ENCODE data around the gene EIF3L.
A peak's percentile ranks its signal among the peaks of the same experiment; 100 is the strongest.

Gene EIF3L

GRCh38 chr22:37892566-37893335 lies 43.5 kb downstream of the EIF3L start:
- Mint-ChIP-seq H3K27ac (peak overlapping the region in 1 of 2 donors; percentile 86), H3K9me3 (no peaks in the 10 kb centered on the region), H3K4me3 (no peak overlapping the region), H3K4me1 (ENCODE audit: low read depth in 2 of 2) (peaks cover 6 to 22% of the 10 kb centered on the region in 2 donors), H3K36me3 (ENCODE audit: insufficient read depth) (peaks cover 30% of the 10 kb centered on the region), H3K27me3 (no peaks in the 10 kb centered on the region)
- DNase-seq, result no peak
- ATAC-seq (replicated peaks), result no peak

- Mint-ChIP-seq H3K36me3 (ENCODE audit: insufficient read depth) (peaks cover 21% of the 10 kb centered on the region), H3K9me3 (no peaks in the 10 kb centered on the region), H3K4me3 (no peak overlapping the region), H3K4me1 (ENCODE audit: low read depth in 2 of 2) (peaks cover 6 to 19% of the 10 kb centered on the region in 2 donors), H3K27me3 (no peaks in the 10 kb centered on the region), H3K27ac (peak overlapping the region; percentile 61 to 86)
- ATAC-seq (replicated peaks), result no peak
- no peak for DNase-seq
These were observed 44.4 kb downstream of the EIF3L start for GRCh38 chr22:37893583-37893983.

- no peak for DNase-seq
- peak overlapping the region; percentile 86 to 95 for H3K27ac Mint-ChIP-seq
- ATAC-seq (replicated peaks), result no peak
- peaks cover 6% of the 10 kb centered on the region for H3K36me3 Mint-ChIP-seq (ENCODE audit: insufficient read depth)
- no peaks in the 10 kb centered on the region for H3K9me3 Mint-ChIP-seq
- H3K4me1 Mint-ChIP-seq (ENCODE audit: low read depth in 2 of 2), result peaks cover 6 to 19% of the 10 kb centered on the region in 2 donors
- no peaks in the 10 kb centered on the region for H3K27me3 Mint-ChIP-seq
- no peak overlapping the region for H3K4me3 Mint-ChIP-seq
These were observed 45.9 kb downstream of the EIF3L start for GRCh38 chr22:37894939-37895670.

- no peaks in the 10 kb centered on the region for H3K9me3 Mint-ChIP-seq
- peaks cover 4% of the 10 kb centered on the region for H3K36me3 Mint-ChIP-seq (ENCODE audit: insufficient read depth)
- ATAC-seq (replicated peaks), result peak; percentile 98
- peak overlapping the region; percentile 43 to 53 for H3K4me3 Mint-ChIP-seq
- peaks cover 6 to 19% of the 10 kb centered on the region in 2 donors for H3K4me1 Mint-ChIP-seq (ENCODE audit: low read depth in 2 of 2)
- no peaks in the 10 kb centered on the region for H3K27me3 Mint-ChIP-seq
- peak overlapping the region; percentile 86 to 95 for H3K27ac Mint-ChIP-seq
- DNase-seq, result peak; percentile 27 to 40 (median 29)
These were observed 47.0 kb downstream of the EIF3L start for GRCh38 chr22:37896181-37896592.

GRCh38 chr22:37896939-37897338 lies 47.7 kb downstream of the EIF3L start:
- no peak for ATAC-seq (replicated peaks)
- Mint-ChIP-seq H3K27me3 (no peaks in the 10 kb centered on the region), H3K4me3 (peak overlapping the region in 1 of 2 donors; percentile 43), H3K4me1 (ENCODE audit: low read depth in 2 of 2) (peaks cover 6 to 19% of the 10 kb centered on the region in 2 donors), H3K9me3 (no peaks in the 10 kb centered on the region), H3K36me3 (ENCODE audit: insufficient read depth) (no peaks in the 10 kb centered on the region), H3K27ac (peak overlapping the region; percentile 86 to 95)
- no peak for DNase-seq

GRCh38 chr22:37897807-37898206 lies 48.6 kb downstream of the EIF3L start:
- Mint-ChIP-seq H3K4me1 (ENCODE audit: low read depth in 2 of 2) (peaks cover 6 to 19% of the 10 kb centered on the region in 2 donors), H3K9me3 (no peaks in the 10 kb centered on the region), H3K36me3 (ENCODE audit: insufficient read depth) (no peaks in the 10 kb centered on the region), H3K4me3 (no peak overlapping the region), H3K27ac (peak overlapping the region; percentile 64 to 75), H3K27me3 (no peaks in the 10 kb centered on the region)
- ATAC-seq (replicated peaks), result no peak
- no peak for DNase-seq

- H3K4me3 Mint-ChIP-seq, result no peak overlapping the region
These were observed 49.4 kb downstream of the EIF3L start for GRCh38 chr22:37898441-37899181.

GRCh38 chr22:37904572-37905533 lies 55.6 kb downstream of the EIF3L start:
- Mint-ChIP-seq H3K27me3 (no peaks in the 10 kb centered on the region), H3K27ac (peak overlapping the region; percentile 81 to 86), H3K36me3 (ENCODE audit: insufficient read depth) (peaks cover 12% of the 10 kb centered on the region), H3K4me1 (ENCODE audit: low read depth in 2 of 2) (peaks cover 24 to 27% of the 10 kb centered on the region in 2 donors), H3K4me3 (peak overlapping the region; percentile 83 to 88), H3K9me3 (no peaks in the 10 kb centered on the region)
- ATAC-seq (replicated peaks) (no peak), DNase-seq (no peak)

More at GRCh38 chr22:37898441-37899181, 49.4 kb downstream of the EIF3L start:
- DNase-seq, result no peak
- Mint-ChIP-seq H3K4me1 (ENCODE audit: low read depth in 2 of 2) (peaks cover 6 to 15% of the 10 kb centered on the region in 2 donors), H3K27ac (peak overlapping the region; percentile 64 to 75), H3K27me3 (no peaks in the 10 kb centered on the region), H3K36me3 (ENCODE audit: insufficient read depth) (no peaks in the 10 kb centered on the region), H3K9me3 (no peaks in the 10 kb centered on the region)
- no peak for ATAC-seq (replicated peaks)

- DNase-seq (peak; percentile 55 to 60 (median 58)), ATAC-seq (replicated peaks) (peak; percentile 86)
- Mint-ChIP-seq H3K4me3 (peak within 1 kb of the TSS; percentile 83 to 88), H3K9me3 (no peaks in the 10 kb centered on the region), H3K4me1 (ENCODE audit: low read depth in 2 of 2) (peaks cover 24 to 29% of the 10 kb centered on the region in 2 donors), H3K27me3 (no peaks in the 10 kb centered on the region), H3K36me3 (ENCODE audit: insufficient read depth) (peaks cover 12% of the 10 kb centered on the region), H3K27ac (peak within 1 kb of the TSS; percentile 81 to 86)
These were observed 56.5 kb downstream of the EIF3L start, which contains the start of gene MICALL1 for GRCh38 chr22:37905534-37906363. Gene MICALL1, plus strand, starts transcription at chr22:37906297. Its CDS starts 126 bp downstream, at chr22:37906423.

- peaks cover 24 to 33% of the 10 kb centered on the region in 2 donors for H3K4me1 Mint-ChIP-seq (ENCODE audit: low read depth in 2 of 2)
- H3K9me3 Mint-ChIP-seq, result no peaks in the 10 kb centered on the region
- peaks cover 12% of the 10 kb centered on the region for H3K36me3 Mint-ChIP-seq (ENCODE audit: insufficient read depth)
These were observed 57.3 kb downstream of the EIF3L start for GRCh38 chr22:37906364-37907008.

More at GRCh38 chr22:37906364-37907008, 57.3 kb downstream of the EIF3L start:
- Mint-ChIP-seq H3K27me3 (no peaks in the 10 kb centered on the region), H3K4me3 (peak overlapping the region; percentile 69 to 78), H3K27ac (peak overlapping the region; percentile 50 to 72)
- ATAC-seq (replicated peaks) (peak; percentile 23), DNase-seq (peak in 2 of 3 experiments; percentile 14 to 27)
